ENCODE measurements around the gene USP10. TPM values are rescaled to one million over a fixed set of nuclear protein-coding genes. Genes with fewer than 3 reads are reported as not detected.

USP10 gene
- total RNA-seq, 1 experiment from 2014 or later = 203 TPM

DNA sequence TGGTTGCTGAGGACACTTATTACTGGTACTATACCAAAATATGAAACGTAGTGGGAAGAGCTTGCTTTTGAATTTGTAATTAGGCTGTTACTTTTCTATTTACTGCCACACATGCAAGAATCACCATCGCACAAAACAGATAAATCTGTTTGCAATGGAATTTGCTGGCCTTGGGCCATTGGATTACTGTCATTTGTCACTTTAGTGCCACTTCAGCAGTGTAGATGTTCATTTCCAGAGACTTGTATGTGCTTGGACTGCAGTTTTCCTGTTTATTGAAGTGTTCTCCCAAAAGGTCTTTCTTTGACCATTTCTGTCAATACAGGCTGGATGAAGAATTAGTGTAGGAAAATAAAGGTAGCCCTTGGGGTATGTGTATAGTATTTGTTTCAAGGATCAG is 4.5 kb downstream of the USP10 start:
- Histone ChIP-seq H3K56ac (ENCODE audit: insufficient read length, low read depth, low read length) (no peak overlapping the region), H3K27ac (ENCODE audit: insufficient read length, low read depth, low read length) (no peak overlapping the region), H4K91ac (ENCODE audit: insufficient read length, low read depth, low read length) (no peak overlapping the region), H3K9ac (ENCODE audit: extremely low read depth, insufficient read length, low read length) (no peak overlapping the region), H3K4me1 (ENCODE audit: insufficient read depth, low read length) (no peaks in the 10 kb centered on the region), H3K79me1 (ENCODE audit: insufficient read depth, low read depth, low read length, poor library complexity, severe bottlenecking) (peaks cover 5% of the 10 kb centered on the region), H4K20me1 (ENCODE audit: control insufficient read depth, insufficient read depth, insufficient read length) (peaks cover 4% of the 10 kb centered on the region), H2AFZ (ENCODE audit: low read length) (no peak overlapping the region), H2AK5ac (ENCODE audit: insufficient read length, low read length) (no peak overlapping the region), H3K23me2 (ENCODE audit: insufficient read length, low read depth, low read length, poor library complexity, severe bottlenecking) (peaks cover 5% of the 10 kb centered on the region), H4K5ac (ENCODE audit: insufficient read length, low read depth, low read length) (no peak overlapping the region), H2BK20ac (ENCODE audit: low read depth, low read length, poor library complexity, severe bottlenecking) (no peak overlapping the region), H3T11ph (ENCODE audit: low read length) (no peak overlapping the region), H3K14ac (ENCODE audit: insufficient read depth, low read length) (no peak overlapping the region), H3K79me2 (ENCODE audit: insufficient read depth, low read length) (peaks cover 71% of the 10 kb centered on the region), H2BK120ac (ENCODE audit: low read depth, low read length, poor library complexity, severe bottlenecking) (no peak overlapping the region), H3K9me3 (ENCODE audit: control insufficient read depth, low read depth, low read length) (no peaks in the 10 kb centered on the region), H3K4ac (ENCODE audit: low read depth, low read length) (no peak overlapping the region), H3K23ac (ENCODE audit: insufficient read length, low read depth, low read length) (no peak overlapping the region), H3K4me2 (ENCODE audit: insufficient read depth, insufficient read length, low read length) (no peak overlapping the region), H3K27me3 (ENCODE audit: insufficient read depth, low read length) (no peaks in the 10 kb centered on the region), H2BK12ac (ENCODE audit: insufficient read length, low read depth, low read length) (no peak overlapping the region), H2BK5ac (ENCODE audit: insufficient read length, low read length) (no peak overlapping the region), H2BK15ac (ENCODE audit: low read depth, low read length) (no peak overlapping the region), H4K8ac (replicated peaks; ENCODE audit: insufficient read length, low read depth, low read length) (no peak overlapping the region), H3K18ac (ENCODE audit: insufficient read length, low read depth, low read length) (no peak overlapping the region)
- DNase-seq = no peak
- Mint-ChIP-seq H3K9me3 (no peaks in the 10 kb centered on the region), H3K4me3 (no peak overlapping the region), H3K4me1 (peaks cover 51 to 54% of the 10 kb centered on the region in 2 experiments), H3K36me3 (ENCODE audit: insufficient read depth in 1 of 3, low read depth in 3 of 3) (peaks cover 2 to 12% (median 4%) of the 10 kb centered on the region in 3 experiments; a peak in 5 of 7 replicates), H3K27me3 (ENCODE audit: low read depth) (no peaks in the 10 kb centered on the region), H3K27ac (no peak overlapping the region)
- WGBS (ENCODE audit: extremely low coverage, insufficient read length, low lambda C conversion rate) = no CpG with 5 or more reads among the region's 2 CpGs
- TF ChIP-seq, protein P1, sequence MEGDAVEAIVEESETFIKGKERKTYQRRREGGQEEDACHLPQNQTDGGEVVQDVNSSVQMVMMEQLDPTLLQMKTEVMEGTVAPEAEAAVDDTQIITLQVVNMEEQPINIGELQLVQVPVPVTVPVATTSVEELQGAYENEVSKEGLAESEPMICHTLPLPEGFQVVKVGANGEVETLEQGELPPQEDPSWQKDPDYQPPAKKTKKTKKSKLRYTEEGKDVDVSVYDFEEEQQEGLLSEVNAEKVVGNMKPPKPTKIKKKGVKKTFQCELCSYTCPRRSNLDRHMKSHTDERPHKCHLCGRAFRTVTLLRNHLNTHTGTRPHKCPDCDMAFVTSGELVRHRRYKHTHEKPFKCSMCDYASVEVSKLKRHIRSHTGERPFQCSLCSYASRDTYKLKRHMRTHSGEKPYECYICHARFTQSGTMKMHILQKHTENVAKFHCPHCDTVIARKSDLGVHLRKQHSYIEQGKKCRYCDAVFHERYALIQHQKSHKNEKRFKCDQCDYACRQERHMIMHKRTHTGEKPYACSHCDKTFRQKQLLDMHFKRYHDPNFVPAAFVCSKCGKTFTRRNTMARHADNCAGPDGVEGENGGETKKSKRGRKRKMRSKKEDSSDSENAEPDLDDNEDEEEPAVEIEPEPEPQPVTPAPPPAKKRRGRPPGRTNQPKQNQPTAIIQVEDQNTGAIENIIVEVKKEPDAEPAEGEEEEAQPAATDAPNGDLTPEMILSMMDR (conservative IDR thresholded peaks at IDR 0.05) = no peak

Data from H9 (cell line).